Panc1 (cell line): ENCODE measurements around the gene TAS2R13.

Experiments
- CTCF ChIP-seq: fragments of 450-650 bp; IDR thresholded peaks from 2 replicates; pipeline ENCODE4 v1.5.1; 2017; ENCODE audit warnings: mild to moderate bottlenecking
- POLR2AphosphoS5 ChIP-seq: IDR thresholded peaks from 2 replicates; pipeline ENCODE4 v1.6.1; 2012; ENCODE audit warnings: mild to moderate bottlenecking, low read depth, low read length, moderate library complexity
- REST ChIP-seq, 2 experiments: IDR thresholded peaks; 2 replicates each; pipeline ENCODE4 v1.6.1; 2011 to 2012; ENCODE audit warnings: low read depth in 2 of 2, control low read depth in 1 of 2, low read length in 1 of 2, mild to moderate bottlenecking in 1 of 2, moderate library complexity in 1 of 2; ENCODE audit not compliant: insufficient read depth in 1 of 2
- TCF7L2 ChIP-seq: IDR thresholded peaks from 2 replicates; pipeline ENCODE4 v1.6.1; 2011; ENCODE audit warnings: mild to moderate bottlenecking, low read depth, low read length, inconsistent platforms

DNA sequence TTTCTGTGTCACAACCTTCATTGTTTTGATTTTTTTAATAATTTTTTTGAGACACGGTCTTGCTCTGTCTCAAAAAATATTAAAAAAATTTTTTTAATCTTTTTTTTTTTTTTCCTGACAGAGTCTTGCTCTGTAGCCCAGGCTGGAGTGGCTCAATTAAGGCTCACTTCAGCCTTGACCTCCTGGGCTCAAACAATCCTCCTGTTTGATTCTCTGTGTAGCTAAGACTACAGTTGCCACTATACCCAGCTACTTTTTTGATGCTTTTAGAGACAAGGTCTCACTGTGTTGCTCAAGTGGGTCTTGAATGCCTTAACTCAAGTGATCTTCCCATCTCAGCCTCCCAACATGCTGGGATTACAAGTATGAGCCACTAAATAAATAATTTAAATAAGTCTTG is 10.4 kb upstream of the TAS2R13 start:
- TF ChIP-seq REST (IDR thresholded peaks at IDR 0.05; ENCODE audit: insufficient read depth in 1 of 2, low read depth in 2 of 2, low read length in 1 of 2) (no peak), CTCF (no peak), POLR2AphosphoS5 (no peak), TCF7L2 (no peak)
